Keratinocyte (primary cell): ENCODE results near the gene ZNF613.

Experiments used
- EZH2 ChIP-seq: IDR thresholded peaks from one replicate; pipeline ENCODE4 v1.6.1; 2012; ENCODE audit warnings: inconsistent platforms, mild to moderate bottlenecking, low read length, moderate library complexity
- TF ChIP-seq, protein P1 (sequence below), 3 experiments: IDR thresholded peaks in 1 of 3; conservative IDR thresholded peaks in 1 of 3; optimal IDR thresholded peaks in 1 of 3; 2 replicates in 2 of 3; 3 replicates in 1 of 3; pipeline versions ENCODE3 to v1.5.1; 2011; ENCODE audit warnings: low read length in 3 of 3, mild to moderate bottlenecking in 3 of 3, moderate library complexity in 2 of 3, control low read depth in 1 of 3, inconsistent platforms in 1 of 3; ENCODE audit not compliant: insufficient read depth in 2 of 3; ENCODE audit errors: extremely low read depth in 1 of 3

DNA sequence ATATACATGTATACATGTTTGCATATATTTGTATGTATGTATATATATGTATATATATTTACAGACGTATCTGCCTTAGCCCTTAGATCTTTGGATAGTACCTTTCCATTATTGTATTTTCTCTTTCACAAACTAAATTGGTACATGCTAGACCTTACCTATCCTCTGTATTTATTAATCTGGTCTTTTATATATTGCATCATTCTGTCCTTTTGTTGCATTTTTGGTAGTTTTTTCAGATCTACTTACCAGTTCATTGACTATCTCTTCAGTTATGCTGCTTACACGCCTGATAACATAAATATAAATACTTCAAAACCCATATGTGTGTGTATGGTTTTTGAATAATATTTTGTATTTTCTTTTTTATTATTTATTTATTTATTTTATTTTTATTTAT lies 11.7 kb downstream of the ZNF613 start:
- TF ChIP-seq, protein P1, sequence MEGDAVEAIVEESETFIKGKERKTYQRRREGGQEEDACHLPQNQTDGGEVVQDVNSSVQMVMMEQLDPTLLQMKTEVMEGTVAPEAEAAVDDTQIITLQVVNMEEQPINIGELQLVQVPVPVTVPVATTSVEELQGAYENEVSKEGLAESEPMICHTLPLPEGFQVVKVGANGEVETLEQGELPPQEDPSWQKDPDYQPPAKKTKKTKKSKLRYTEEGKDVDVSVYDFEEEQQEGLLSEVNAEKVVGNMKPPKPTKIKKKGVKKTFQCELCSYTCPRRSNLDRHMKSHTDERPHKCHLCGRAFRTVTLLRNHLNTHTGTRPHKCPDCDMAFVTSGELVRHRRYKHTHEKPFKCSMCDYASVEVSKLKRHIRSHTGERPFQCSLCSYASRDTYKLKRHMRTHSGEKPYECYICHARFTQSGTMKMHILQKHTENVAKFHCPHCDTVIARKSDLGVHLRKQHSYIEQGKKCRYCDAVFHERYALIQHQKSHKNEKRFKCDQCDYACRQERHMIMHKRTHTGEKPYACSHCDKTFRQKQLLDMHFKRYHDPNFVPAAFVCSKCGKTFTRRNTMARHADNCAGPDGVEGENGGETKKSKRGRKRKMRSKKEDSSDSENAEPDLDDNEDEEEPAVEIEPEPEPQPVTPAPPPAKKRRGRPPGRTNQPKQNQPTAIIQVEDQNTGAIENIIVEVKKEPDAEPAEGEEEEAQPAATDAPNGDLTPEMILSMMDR (optimal IDR thresholded peaks at IDR 0.05 in 1 of 3, IDR thresholded peaks at IDR 0.05 in 1 of 3, conservative IDR thresholded peaks at IDR 0.05 in 1 of 3; ENCODE audit: extremely low read depth in 1 of 3, insufficient read depth in 2 of 3, low read length in 3 of 3) = no peak
- no peak for TF ChIP-seq EZH2
